Endothelial cell (in vitro differentiated cells): ENCODE data around the gene SEC11C. TPM values are rescaled to one million over a fixed set of nuclear protein-coding genes. Genes with fewer than 3 reads are reported as not detected.

ENCODE experiments used
- DNase-seq: peaks from one replicate; pipeline ENCODE4 v3.0.0; 2021; ENCODE audit warnings: low spot score
- H3K27ac Mint-ChIP-seq: one replicate; pipeline ENCODE4 v1.8.0; 2021; ENCODE audit warnings: mixed read lengths, inconsistent platforms; ENCODE audit not compliant: unreplicated experiment
- H3K27me3 Mint-ChIP-seq: one replicate; pipeline ENCODE4 v1.8.0; 2021; ENCODE audit warnings: mild to moderate bottlenecking, moderate library complexity, mixed read lengths, inconsistent platforms; ENCODE audit not compliant: unreplicated experiment
- H3K36me3 Mint-ChIP-seq: one replicate; pipeline ENCODE4 v1.8.0; 2021; ENCODE audit warnings: mild to moderate bottlenecking, low read depth, mixed read lengths, inconsistent platforms; ENCODE audit not compliant: unreplicated experiment
- H3K4me1 Mint-ChIP-seq: one replicate; pipeline ENCODE4 v1.8.0; 2021; ENCODE audit warnings: mild to moderate bottlenecking, mixed read lengths, inconsistent platforms; ENCODE audit not compliant: unreplicated experiment
- H3K4me3 Mint-ChIP-seq: one replicate; pipeline ENCODE4 v1.8.0; 2021; ENCODE audit warnings: mild to moderate bottlenecking, mixed read lengths, inconsistent platforms; ENCODE audit not compliant: unreplicated experiment
- H3K9me3 Mint-ChIP-seq: one replicate; pipeline ENCODE4 v1.8.0; 2021; ENCODE audit warnings: mixed read lengths, inconsistent platforms; ENCODE audit not compliant: unreplicated experiment
- CTCF ChIP-seq: fragments of 200-600 bp; sonication (generic); IDR thresholded peaks from one replicate; pipeline ENCODE4 v1.5.0; 2021; ENCODE audit warnings: antibody characterized with exemption; ENCODE audit not compliant: unreplicated experiment
- total RNA-seq: library from RNA; stranded (reverse); fragmentation: NEBNext Ultra II Directional; extraction: Animal tissue kit (Norgen Biotek cat#: 25700); gene quantifications from one replicate; pipeline ENCODE4 v1.2.1, GENCODE V29; 2021; ENCODE audit not compliant: unreplicated experiment

The SEC11C gene
- total RNA-seq, 1 donor from 2014 or later: 24.6 TPM

- no peaks in the 10 kb centered on the region for H3K36me3 Mint-ChIP-seq
- TF ChIP-seq CTCF: no peak
- H3K27me3 Mint-ChIP-seq: peaks cover 6% of the 10 kb centered on the region
- no peak overlapping the region for H3K27ac Mint-ChIP-seq
- H3K4me1 Mint-ChIP-seq: peaks cover 6% of the 10 kb centered on the region
- H3K4me3 Mint-ChIP-seq: no peak overlapping the region
- no peaks in the 10 kb centered on the region for H3K9me3 Mint-ChIP-seq
- DNase-seq: no peak
Observed at GRCh38 chr18:59143441-59143840, 3.8 kb downstream of the SEC11C start.

DNA sequence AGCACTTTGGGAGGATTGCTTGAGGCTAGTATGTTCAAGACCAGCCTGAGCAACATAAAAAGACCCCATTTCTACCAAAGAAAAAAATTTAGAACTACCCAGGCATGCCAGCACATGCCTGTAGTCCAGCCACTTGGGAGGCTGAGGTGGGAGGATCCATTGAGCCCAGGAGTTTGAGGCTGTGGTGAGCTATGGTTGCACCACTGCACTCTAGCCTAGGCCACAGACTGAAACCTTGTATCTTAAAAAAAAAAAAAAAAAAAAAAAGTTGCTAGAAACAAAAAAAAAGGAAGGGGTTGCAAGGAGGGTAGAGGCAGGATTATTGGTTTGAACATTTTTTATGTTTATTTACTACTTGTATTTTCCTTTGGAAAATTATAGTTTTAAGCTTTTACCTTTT, 4.8 kb downstream of the SEC11C start:
- no peaks in the 10 kb centered on the region for H3K9me3 Mint-ChIP-seq
- no peak for DNase-seq
- H3K4me3 Mint-ChIP-seq: no peak overlapping the region
- H3K27me3 Mint-ChIP-seq: peaks cover 8% of the 10 kb centered on the region
- no peaks in the 10 kb centered on the region for H3K36me3 Mint-ChIP-seq
- no peak for TF ChIP-seq CTCF
- peaks cover 6% of the 10 kb centered on the region for H3K4me1 Mint-ChIP-seq
- no peak overlapping the region for H3K27ac Mint-ChIP-seq

GRCh38 chr18:59145055-59145454, 5.4 kb downstream of the SEC11C start:
- Mint-ChIP-seq H3K9me3 (no peaks in the 10 kb centered on the region), H3K36me3 (no peaks in the 10 kb centered on the region), H3K27me3 (peaks cover 8% of the 10 kb centered on the region), H3K4me3 (no peak overlapping the region), H3K4me1 (peaks cover 6% of the 10 kb centered on the region), H3K27ac (no peak overlapping the region)
- TF ChIP-seq CTCF: no peak
- no peak for DNase-seq

DNA sequence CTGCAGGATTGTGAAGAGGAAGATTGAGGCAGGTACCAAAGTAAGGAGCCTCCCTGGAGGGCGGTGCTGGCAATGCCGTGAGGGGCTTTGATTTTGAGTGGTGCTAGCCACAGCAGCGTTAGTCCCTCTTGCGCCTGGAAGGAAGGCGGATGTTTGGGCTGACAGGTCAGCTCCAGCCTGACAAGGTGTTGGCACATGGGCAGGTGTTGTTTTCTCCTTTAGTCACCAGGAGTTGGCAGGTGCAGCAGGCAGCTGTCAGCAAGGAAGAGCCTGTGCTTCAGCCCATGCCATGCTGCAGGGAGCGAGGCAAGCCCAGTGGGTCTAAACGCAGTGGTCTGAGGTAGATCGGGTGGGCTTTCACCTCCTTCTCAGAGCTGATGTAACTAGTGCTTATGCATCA, 8.5 kb downstream of the SEC11C start:
- no peak overlapping the region for H3K27ac Mint-ChIP-seq
- H3K27me3 Mint-ChIP-seq: peaks cover 4% of the 10 kb centered on the region
- no peak overlapping the region for H3K4me3 Mint-ChIP-seq
- H3K9me3 Mint-ChIP-seq: no peaks in the 10 kb centered on the region
- H3K36me3 Mint-ChIP-seq: peaks cover 6% of the 10 kb centered on the region
- no peaks in the 10 kb centered on the region for H3K4me1 Mint-ChIP-seq
- no peak for TF ChIP-seq CTCF
- no peak for DNase-seq

GRCh38 chr18:59149007-59149406, 9.3 kb downstream of the SEC11C start:
- TF ChIP-seq CTCF: no peak
- no peak overlapping the region for H3K4me3 Mint-ChIP-seq
- no peak for DNase-seq
- no peaks in the 10 kb centered on the region for H3K4me1 Mint-ChIP-seq
- peaks cover 4% of the 10 kb centered on the region for H3K27me3 Mint-ChIP-seq
- no peaks in the 10 kb centered on the region for H3K9me3 Mint-ChIP-seq
- H3K27ac Mint-ChIP-seq: no peak overlapping the region
- peaks cover 9% of the 10 kb centered on the region for H3K36me3 Mint-ChIP-seq
